NCI-H2081 treated with DMSO at 0.1 percent for 48 hours (cell line): ENCODE measurements around the gene JARID2.

Source experiments
- DNase-seq: peaks from one replicate; lab custom pipeline; 2025; lab: John Stamatoyannopoulos, UW

The JARID2 gene

GRCh38 chr6:15376900-15377487, 131.1 kb downstream of the JARID2 start:
- no peak for DNase-seq

GRCh38 chr6:15378272-15378671, 132.4 kb downstream of the JARID2 start:
- no peak for DNase-seq

GRCh38 chr6:15378866-15379265, 133.0 kb downstream of the JARID2 start:
- no peak for DNase-seq

GRCh38 chr6:15380351-15380750, 134.5 kb downstream of the JARID2 start:
- DNase-seq: no peak

GRCh38 chr6:15382089-15382488, 136.2 kb downstream of the JARID2 start:
- no peak for DNase-seq

- DNase-seq: no peak
These were observed 136.8 kb downstream of the JARID2 start for GRCh38 chr6:15382712-15383111.

- DNase-seq: no peak
These were observed 139.0 kb downstream of the JARID2 start for GRCh38 chr6:15384901-15385300.

GRCh38 chr6:15385521-15385920, 139.7 kb downstream of the JARID2 start:
- DNase-seq: no peak

- DNase-seq: no peak
These were observed 140.4 kb downstream of the JARID2 start for GRCh38 chr6:15386110-15386755.

GRCh38 chr6:15386756-15387112, 140.9 kb downstream of the JARID2 start:
- DNase-seq: no peak

GRCh38 chr6:15387118-15387517, 141.2 kb downstream of the JARID2 start:
- DNase-seq: no peak

GRCh38 chr6:15389084-15389764, 143.4 kb downstream of the JARID2 start:
- no peak for DNase-seq

- DNase-seq: no peak
These were observed 144.2 kb downstream of the JARID2 start for GRCh38 chr6:15389765-15390723.

- DNase-seq: no peak
These were observed 145.6 kb downstream of the JARID2 start for GRCh38 chr6:15391500-15391899.

- no peak for DNase-seq
These were observed 146.3 kb downstream of the JARID2 start for GRCh38 chr6:15392182-15392581.

GRCh38 chr6:15393605-15394004, 147.7 kb downstream of the JARID2 start:
- DNase-seq: no peak

- DNase-seq: no peak
These were observed 149.2 kb downstream of the JARID2 start for GRCh38 chr6:15395087-15395486.

GRCh38 chr6:15396808-15397207, 150.9 kb downstream of the JARID2 start:
- DNase-seq: no peak

GRCh38 chr6:15398633-15399275, 152.9 kb downstream of the JARID2 start:
- DNase-seq: no peak

GRCh38 chr6:15399641-15400470, 154.0 kb downstream of the JARID2 start:
- DNase-seq: no peak

- DNase-seq: no peak
These were observed 154.7 kb downstream of the JARID2 start for GRCh38 chr6:15400572-15401004.
